ENCODE results near the gene SMOC1. TPM values are rescaled to one million over a fixed set of nuclear protein-coding genes. Genes with fewer than 3 reads are reported as not detected.

SMOC1 gene
- total and polyA plus RNA-seq, 2 donors (not counting 1 experiment from before 2014, with no cell fraction given) = 0.06 TPM; not detected in 1

- H3K9me3 ChIP-seq (ENCODE audit: control insufficient read depth, insufficient read depth, low read depth, low read length) = no peaks in the 10 kb centered on the region
- H3K36me3 ChIP-seq (ENCODE audit: control insufficient read depth, insufficient read depth, low read length) = no peaks in the 10 kb centered on the region
- no peak overlapping the region for H3K4me2 ChIP-seq (ENCODE audit: extremely low read depth, insufficient read depth, low read length)
- no peaks in the 10 kb centered on the region for H3K4me1 ChIP-seq (ENCODE audit: control insufficient read depth, extremely low read depth, insufficient read depth, low read length)
- H2AFZ ChIP-seq (ENCODE audit: low read length) = no peak overlapping the region
- no peaks in the 10 kb centered on the region for H4K20me1 ChIP-seq (ENCODE audit: control insufficient read depth, extremely low read depth, insufficient read depth, low read length)
- H3K27ac ChIP-seq (ENCODE audit: insufficient read depth, low read length) = no peak overlapping the region
- no peaks in the 10 kb centered on the region for H3K79me2 ChIP-seq (ENCODE audit: control insufficient read depth, insufficient read depth, low read length)
- TF ChIP-seq EZH2 (IDR thresholded peaks at IDR 0.05; ENCODE audit: low read length, missing control alignments) = no peak
- TF ChIP-seq CTCF (conservative IDR thresholded peaks at IDR 0.05 in 1 of 2, IDR thresholded peaks at IDR 0.05 in 1 of 2; ENCODE audit: low read depth in 1 of 2, low read length in 2 of 2) = no peak
- no peak overlapping the region for H3K4me3 ChIP-seq (replicated peaks in 1 of 4; ENCODE audit: control extremely low read depth in 1 of 4, insufficient read depth in 1 of 4, low read depth in 3 of 4, low read length in 4 of 4)
- no peak overlapping the region for H3K9ac ChIP-seq (ENCODE audit: insufficient read depth, low read length)
- no peaks in the 10 kb centered on the region for H3K27me3 ChIP-seq (ENCODE audit: control insufficient read depth, insufficient read depth, low read length)
- DNase-seq (ENCODE audit: low read depth in 2 of 2) = no peak
Measured at GRCh38 chr14:70033561-70033960, 154.3 kb downstream of the SMOC1 start.

- no peak overlapping the region for H3K9ac ChIP-seq (ENCODE audit: insufficient read depth, low read length)
- no peak for TF ChIP-seq CTCF (conservative IDR thresholded peaks at IDR 0.05 in 1 of 2, IDR thresholded peaks at IDR 0.05 in 1 of 2; ENCODE audit: low read depth in 1 of 2, low read length in 2 of 2)
- no peak for TF ChIP-seq EZH2 (IDR thresholded peaks at IDR 0.05; ENCODE audit: low read length, missing control alignments)
- no peaks in the 10 kb centered on the region for H3K79me2 ChIP-seq (ENCODE audit: control insufficient read depth, insufficient read depth, low read length)
- H3K27ac ChIP-seq (ENCODE audit: insufficient read depth, low read length) = no peak overlapping the region
- no peaks in the 10 kb centered on the region for H4K20me1 ChIP-seq (ENCODE audit: control insufficient read depth, extremely low read depth, insufficient read depth, low read length)
- H3K4me2 ChIP-seq (ENCODE audit: extremely low read depth, insufficient read depth, low read length) = no peak overlapping the region
- no peaks in the 10 kb centered on the region for H3K9me3 ChIP-seq (ENCODE audit: control insufficient read depth, insufficient read depth, low read depth, low read length)
- no peaks in the 10 kb centered on the region for H3K27me3 ChIP-seq (ENCODE audit: control insufficient read depth, insufficient read depth, low read length)
- no peaks in the 10 kb centered on the region for H3K36me3 ChIP-seq (ENCODE audit: control insufficient read depth, insufficient read depth, low read length)
- H2AFZ ChIP-seq (ENCODE audit: low read length) = no peak overlapping the region
- no peak overlapping the region for H3K4me3 ChIP-seq (replicated peaks in 1 of 4; ENCODE audit: control extremely low read depth in 1 of 4, insufficient read depth in 1 of 4, low read depth in 3 of 4, low read length in 4 of 4)
- no peaks in the 10 kb centered on the region for H3K4me1 ChIP-seq (ENCODE audit: control insufficient read depth, extremely low read depth, insufficient read depth, low read length)
- DNase-seq (ENCODE audit: low read depth in 2 of 2) = no peak
Measured at GRCh38 chr14:70034257-70034656, 155.0 kb downstream of the SMOC1 start.

- Histone ChIP-seq H3K4me1 (ENCODE audit: control insufficient read depth, extremely low read depth, insufficient read depth, low read length) (no peaks in the 10 kb centered on the region), H3K9ac (ENCODE audit: insufficient read depth, low read length) (no peak overlapping the region), H3K36me3 (ENCODE audit: control insufficient read depth, insufficient read depth, low read length) (no peaks in the 10 kb centered on the region), H4K20me1 (ENCODE audit: control insufficient read depth, extremely low read depth, insufficient read depth, low read length) (no peaks in the 10 kb centered on the region), H3K27me3 (ENCODE audit: control insufficient read depth, insufficient read depth, low read length) (no peaks in the 10 kb centered on the region), H3K9me3 (ENCODE audit: control insufficient read depth, insufficient read depth, low read depth, low read length) (no peaks in the 10 kb centered on the region), H2AFZ (ENCODE audit: low read length) (no peak overlapping the region), H3K27ac (ENCODE audit: insufficient read depth, low read length) (no peak overlapping the region), H3K4me2 (ENCODE audit: extremely low read depth, insufficient read depth, low read length) (no peak overlapping the region), H3K4me3 (replicated peaks in 1 of 4; ENCODE audit: control extremely low read depth in 1 of 4, insufficient read depth in 1 of 4, low read depth in 3 of 4, low read length in 4 of 4) (no peak overlapping the region), H3K79me2 (ENCODE audit: control insufficient read depth, insufficient read depth, low read length) (no peaks in the 10 kb centered on the region)
- no peak for TF ChIP-seq EZH2 (IDR thresholded peaks at IDR 0.05; ENCODE audit: low read length, missing control alignments)
- TF ChIP-seq CTCF (conservative IDR thresholded peaks at IDR 0.05 in 1 of 2, IDR thresholded peaks at IDR 0.05 in 1 of 2; ENCODE audit: low read depth in 1 of 2, low read length in 2 of 2) = no peak
- no peak for DNase-seq (ENCODE audit: low read depth in 2 of 2)
Measured at GRCh38 chr14:70036665-70037064, 157.4 kb downstream of the SMOC1 start.

All from fibroblast of lung (primary cell).